ENCODE results near the gene ATF6B.
"Not testable (repeated sequence)": the region's sequence is repeated elsewhere in the genome, so short reads cannot be mapped to it uniquely, and the experiment has no call there.

The ATF6B gene

GRCh38 chr6:32153564-32154513 lies 25.8 kb upstream of the ATF6B start, which contains the start of gene PPT2:
Gene PPT2, plus strand, starts transcription at chr6:32154141. Its CDS starts 454 bp downstream, at chr6:32154595.
- no peak for DNase-seq

DNA sequence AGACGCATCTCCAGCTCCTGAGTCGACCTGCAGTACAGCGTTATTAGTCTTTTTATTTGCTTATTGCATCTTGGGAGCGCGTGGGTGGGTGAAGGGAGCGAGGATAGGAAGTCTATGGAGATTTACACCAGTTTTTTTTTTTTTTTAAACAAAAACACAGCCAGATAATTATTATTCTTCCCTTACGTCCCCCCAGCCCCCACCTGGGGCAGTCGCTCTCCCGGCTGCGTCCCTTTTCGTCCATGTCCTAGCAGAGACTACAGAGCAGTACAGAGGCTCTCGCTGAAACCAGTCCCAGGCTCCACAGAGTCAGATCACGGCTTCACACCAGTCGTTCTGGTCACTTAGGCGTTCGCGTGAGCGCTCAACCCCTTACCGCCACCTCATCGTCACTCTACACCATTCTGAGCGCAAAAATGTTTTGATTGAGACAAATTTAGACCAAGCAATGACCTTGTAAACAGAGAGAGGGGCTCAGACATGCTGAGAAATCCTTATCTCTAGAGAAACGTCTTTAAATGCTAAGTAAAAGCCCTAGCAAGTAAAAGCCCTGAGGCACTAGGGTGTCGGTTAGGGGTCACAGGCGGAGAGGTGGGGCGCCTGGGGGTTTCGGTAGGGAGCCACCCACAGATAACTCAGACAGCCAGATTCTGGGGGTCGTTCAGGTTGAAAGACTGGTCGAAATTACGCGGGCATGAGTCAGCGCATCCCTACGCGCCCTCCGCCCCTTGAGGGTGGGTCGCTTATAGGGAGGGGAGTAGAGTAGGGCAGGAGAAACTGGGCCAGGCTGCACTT lies 24.9 kb upstream of the ATF6B start:
- no peak for DNase-seq

GRCh38 chr6:32151863-32152768 lies 24.1 kb upstream of the ATF6B start, which contains the start of gene PRRT1:
Gene PRRT1, minus strand, starts transcription at chr6:32151939. Its CDS starts 112 bp downstream, at chr6:32151827.
- DNase-seq: no peak

DNA sequence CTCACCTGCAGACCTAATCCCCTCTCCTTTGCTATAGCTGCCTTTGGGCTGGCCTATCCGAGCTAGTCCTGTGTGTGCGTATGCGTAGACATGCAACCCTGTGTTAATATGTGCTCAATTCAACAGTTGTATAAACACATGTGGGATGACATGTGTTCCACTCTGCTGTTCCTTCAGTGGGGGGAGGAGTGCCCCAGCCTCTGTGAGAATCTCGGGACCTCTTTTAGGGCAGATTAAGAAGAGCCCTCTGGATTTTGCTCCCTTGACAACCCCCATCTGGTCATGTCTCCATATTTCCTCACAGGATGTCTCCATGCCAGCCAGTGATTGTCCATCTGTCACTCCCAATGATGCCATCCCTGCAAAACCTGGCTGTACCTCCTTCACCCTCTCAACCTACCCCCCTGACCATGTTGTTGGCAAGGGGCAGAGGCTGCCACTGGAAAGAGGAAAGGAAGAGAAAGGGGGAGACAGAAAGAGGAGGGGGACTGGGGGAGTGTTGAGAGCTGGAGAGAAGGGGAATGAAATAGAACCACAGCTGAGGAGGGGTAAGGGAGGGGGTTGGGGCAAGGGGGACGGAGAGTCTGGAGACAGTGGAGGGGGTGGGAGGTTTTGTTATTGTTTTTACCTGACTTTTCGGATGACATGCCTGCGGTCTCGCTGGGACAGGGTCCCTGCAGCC lies 23.3 kb upstream of the ATF6B start:
- no peak for DNase-seq

DNA sequence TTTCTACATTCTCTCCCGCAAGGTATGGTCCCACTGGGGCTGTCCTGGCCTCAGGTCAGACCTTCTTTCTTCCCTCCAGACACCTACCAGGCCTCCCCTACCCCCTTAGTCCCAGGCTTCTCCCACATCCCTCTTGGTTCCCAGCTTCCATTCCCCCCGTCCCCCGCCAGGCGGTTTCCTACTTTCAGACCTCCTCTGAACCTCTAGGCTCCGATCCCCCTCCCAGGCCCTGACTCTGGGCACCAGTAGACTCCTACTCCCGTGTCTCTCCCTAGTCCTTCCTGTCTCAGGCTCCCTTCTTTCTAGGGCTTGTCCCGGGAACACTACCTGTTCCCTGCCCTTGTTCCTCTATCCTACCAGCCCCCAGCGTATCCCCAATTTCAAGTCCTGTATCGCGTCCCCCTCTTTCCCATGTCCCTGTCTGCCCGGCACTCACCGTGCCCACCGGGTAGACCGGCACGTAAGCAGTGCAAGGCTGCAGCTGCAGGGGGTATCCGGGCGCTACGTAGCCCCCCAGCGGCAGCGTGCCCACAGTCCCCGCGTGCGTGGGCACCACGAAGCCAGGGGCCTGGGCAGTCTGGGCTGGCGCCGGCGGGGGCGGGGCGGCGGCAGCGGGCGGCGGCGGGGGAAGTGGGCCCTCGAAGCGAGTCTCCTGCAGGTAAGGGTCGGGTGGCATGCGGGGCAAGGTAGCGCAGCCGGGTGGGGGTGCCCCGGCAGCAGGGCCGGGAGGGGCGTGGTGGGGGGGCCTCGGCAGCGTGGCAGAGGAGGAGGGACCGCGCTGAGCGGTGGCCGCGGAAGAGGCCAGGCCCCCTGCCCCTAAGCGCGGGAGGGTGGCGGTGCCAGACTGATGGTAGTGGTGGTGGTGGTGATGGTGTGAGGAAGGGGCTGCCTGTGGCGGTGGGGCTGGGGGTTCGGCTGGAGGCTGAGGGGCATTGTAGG lies 22.2 kb upstream of the ATF6B start:
- DNase-seq: no peak

- DNase-seq: no peak
These were observed 21.2 kb upstream of the ATF6B start for GRCh38 chr6:32149092-32149755.

GRCh38 chr6:32148289-32149091 lies 20.4 kb upstream of the ATF6B start:
- DNase-seq: no peak

GRCh38 chr6:32147401-32148132 lies 19.5 kb upstream of the ATF6B start:
- no peak for DNase-seq

GRCh38 chr6:32146687-32147086 lies 18.6 kb upstream of the ATF6B start:
- no peak for DNase-seq

GRCh38 chr6:32146287-32146686 lies 18.2 kb upstream of the ATF6B start:
- DNase-seq: no peak

DNA sequence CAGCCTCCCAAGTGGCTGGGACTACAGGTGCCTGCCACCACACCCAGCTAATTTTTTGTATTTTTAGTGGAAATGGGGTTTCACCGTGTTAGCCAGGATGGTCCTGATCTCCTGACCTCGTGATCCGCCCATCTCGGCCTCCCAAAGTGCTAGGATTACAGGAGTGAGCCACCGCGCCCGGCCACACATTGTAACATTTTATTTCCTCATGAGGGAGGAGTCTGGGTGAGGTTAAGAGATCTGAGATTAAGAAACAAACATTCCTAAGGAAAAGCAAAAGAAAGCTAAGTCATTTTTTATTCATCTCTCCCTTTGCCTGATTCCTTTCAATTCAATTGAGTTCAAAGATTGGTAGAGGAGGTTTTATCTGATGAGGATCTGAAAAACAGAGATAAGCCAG lies 16.2 kb upstream of the ATF6B start:
- DNase-seq: not testable (repeated sequence)

DNA sequence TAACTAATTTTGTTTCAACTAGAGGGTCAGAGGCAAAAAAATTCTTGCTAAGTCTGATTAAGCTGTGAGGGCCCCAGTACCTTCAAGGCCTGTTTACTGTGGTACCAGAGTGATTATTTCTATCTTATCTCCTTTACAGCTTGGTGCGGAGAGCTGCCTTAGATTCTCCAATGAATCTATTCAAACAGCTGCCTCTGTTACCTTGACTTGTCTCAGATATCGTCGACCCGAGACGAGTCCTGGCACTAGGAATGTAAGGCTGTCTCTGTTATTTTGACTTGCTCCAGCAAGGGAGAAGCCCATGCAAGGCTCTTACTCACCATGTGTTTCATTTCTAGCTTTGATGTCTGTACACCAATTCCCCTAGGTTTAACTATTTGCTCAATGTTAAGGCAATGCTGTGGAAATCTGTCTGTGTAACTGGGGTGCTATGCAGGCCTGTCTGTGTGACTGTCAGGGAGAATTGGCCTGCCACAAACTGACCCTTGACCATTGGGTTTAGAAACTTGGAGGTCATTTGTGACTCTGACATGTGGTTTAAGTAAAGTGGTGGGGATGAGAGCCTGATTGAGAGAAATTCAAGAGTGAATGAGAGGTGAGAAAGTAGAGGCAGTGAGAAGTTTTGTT lies 12.5 kb upstream of the ATF6B start:
- no peak for DNase-seq

DNA sequence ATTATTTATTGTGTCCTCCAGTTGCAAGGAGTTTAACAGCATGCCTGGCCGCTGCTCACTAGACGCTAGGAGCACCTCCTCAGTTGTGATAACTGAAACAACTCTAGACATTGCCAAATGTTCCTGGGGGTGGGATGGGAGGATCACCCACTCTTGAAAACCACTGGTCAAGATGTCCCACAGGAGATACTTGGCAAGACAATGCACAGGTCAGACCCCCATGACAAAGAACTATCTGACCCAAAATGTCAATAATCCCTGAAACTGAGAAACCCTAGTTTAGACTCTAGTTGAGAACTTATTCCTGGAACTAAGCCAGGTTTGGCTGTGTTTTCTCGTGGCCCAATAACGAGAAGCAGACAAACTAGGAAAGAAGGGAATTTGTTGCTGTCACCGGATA lies 11.5 kb upstream of the ATF6B start:
- DNase-seq: no peak

- DNase-seq: no peak
These were observed 9.4 kb upstream of the ATF6B start for GRCh38 chr6:32137454-32137853.

GRCh38 chr6:32133786-32134185 lies 5.7 kb upstream of the ATF6B start:
- DNase-seq: no peak

DNA sequence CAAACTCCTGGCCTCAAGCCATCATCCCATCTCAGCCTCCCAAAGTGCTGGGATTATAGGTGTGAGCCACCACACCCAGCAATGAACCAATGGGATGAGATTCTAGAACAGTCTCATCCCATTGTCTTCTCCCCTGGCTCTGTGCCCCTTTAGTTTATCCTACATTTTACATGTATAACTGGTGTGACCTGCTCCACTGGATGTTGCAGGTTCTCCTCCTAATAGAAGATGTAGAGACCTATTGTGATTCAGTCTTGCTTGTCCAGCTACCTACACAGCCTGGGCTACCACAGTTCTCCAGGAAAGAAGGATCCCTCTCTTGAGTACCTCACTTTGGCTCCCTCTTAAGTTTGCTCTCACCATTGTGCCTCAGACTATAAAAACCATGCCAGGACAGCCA lies 4.1 kb upstream of the ATF6B start:
- no peak for DNase-seq

GRCh38 chr6:32131439-32131948 lies 3.4 kb upstream of the ATF6B start:
- no peak for DNase-seq
